GM08714 (cell line): ENCODE measurements around the gene SHROOM3.
"Not testable (repeated sequence)": the region's sequence is repeated elsewhere in the genome, so short reads cannot be mapped to it uniquely, and the experiment has no call there.

Source experiments
- H3K4me3 ChIP-seq: fragments of 200-500 bp; sonication (Bioruptor generic); 2 replicates; pipeline ENCODE4 v1.5.1; 2014; ENCODE audit warnings: mild to moderate bottlenecking, low read length, inconsistent platforms
- ZNF274 ChIP-seq: IDR thresholded peaks from 2 replicates; pipeline ENCODE4 v1.6.1; 2012; ENCODE audit warnings: mild to moderate bottlenecking, low read depth, low read length

Gene SHROOM3

DNA sequence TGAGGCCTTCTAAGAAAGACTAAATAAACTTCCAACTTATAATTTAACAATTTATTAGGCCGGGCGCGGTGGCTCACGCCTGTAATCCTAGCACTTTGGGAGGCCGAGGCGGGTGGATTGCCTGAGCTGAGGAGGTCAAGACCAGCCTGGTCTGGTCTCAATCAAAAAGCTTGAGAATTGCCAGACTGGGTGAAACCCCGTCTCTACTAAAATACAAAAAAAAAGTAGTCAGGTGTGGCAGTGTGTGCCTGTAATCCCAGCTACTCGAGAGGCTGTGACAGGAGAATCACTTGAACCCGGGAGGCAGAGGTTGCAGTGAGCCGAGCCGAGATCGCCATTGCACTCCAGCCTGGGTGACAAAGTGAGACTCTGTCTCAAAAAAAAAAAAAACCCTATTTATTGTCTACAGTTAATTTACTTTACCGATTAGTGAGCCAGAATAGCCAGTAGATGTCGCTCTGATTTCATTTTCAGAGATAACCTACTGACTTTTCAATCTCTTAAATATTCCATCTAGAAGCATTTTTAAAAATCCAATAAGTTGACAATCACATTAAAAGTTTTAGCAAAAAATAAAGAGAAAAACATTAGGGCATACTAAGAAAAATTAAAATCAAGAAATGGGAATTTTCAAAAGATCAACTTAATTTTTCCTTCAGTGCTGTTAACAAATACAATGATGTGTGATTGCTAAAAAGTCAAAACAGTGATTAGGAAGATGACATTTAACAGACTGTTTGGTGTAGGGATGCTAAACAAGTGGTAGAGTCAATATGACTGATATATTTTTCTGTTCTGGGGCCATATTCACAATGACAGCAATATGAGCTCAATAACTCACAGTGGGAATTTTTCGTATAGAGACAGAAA lies 4.3 kb upstream of the SHROOM3 start:
- H3K4me3 ChIP-seq: no peak overlapping the region

DNA sequence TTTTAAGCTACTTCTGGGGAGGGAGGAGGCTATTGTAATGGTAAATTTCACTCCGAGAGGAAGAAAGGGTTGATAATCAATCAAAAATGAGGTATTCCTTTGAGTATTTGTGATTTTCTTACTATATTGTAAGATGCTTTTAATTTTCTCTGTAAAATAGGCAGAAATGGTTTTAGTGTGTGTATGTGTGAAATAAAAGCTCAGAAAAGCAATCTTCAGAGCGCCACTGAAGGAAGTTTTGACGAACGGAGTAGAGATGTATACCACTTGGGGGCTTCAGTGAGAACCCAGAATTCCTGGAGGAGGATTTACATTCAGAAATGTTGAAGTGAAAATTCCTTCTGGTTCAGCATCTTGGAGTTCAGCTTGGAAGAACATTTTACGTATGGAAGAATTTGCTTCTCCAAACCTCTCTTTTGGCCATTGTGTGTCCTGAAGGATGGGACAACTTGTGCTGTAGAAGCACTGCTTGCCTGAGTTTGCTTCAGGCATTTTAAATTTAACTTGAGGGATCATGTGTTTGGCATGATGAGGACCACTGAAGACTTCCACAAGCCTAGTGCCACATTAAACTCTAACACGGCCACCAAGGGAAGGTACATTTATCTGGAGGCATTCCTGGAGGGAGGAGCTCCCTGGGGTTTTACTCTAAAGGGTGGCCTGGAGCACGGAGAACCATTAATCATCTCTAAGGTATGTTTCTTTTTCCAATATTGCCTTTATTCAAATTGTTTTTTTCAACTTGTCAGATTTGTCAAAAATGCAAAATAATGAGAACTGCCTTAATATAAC lies 695 bp downstream of the SHROOM3 start:
- no peak for TF ChIP-seq ZNF274
- peak overlapping the region; percentile 10; the same call in 1 of the 2 replicates for H3K4me3 ChIP-seq

More for the DNA sequence above, 4.3 kb upstream of the SHROOM3 start:
- no peak for TF ChIP-seq ZNF274

DNA sequence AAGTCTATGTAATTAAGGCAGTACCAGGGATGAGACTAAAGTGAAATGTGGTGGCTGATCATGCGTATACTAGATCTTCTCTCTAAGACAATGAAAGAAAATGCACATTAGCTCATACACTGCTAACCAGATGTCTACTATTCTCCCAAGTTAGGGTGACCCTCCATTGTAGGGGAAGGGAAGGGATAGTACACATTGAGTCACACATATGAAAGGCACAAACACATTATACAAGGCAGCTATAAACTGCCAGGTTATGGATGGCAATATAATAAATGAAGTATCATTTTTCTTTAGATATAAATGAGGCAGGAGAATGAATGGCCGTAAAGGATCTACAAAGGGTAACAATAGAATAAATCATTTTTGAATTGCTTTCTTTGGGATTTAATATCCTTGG lies 4.5 kb downstream of the SHROOM3 start:
- no peak for TF ChIP-seq ZNF274
- H3K4me3 ChIP-seq: no peak overlapping the region

DNA sequence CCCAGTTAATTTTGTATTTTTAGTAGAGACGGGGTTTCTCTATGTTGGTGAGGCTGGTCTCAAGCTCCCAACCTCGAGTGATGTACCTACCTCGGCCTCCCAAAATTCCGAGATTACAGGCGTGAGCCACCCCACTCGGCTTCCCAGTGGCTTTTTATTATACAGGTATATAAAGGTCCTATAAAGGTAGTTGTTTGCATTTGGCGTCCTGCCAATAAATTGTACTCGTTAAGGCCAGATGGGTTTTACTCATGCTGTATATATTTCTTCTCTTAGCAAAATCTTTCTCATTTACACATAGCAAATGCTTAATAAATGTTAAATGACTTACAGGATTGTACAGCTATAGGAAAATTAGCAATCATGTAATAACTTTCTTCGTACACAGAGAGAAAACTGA lies 6.9 kb downstream of the SHROOM3 start:
- no peak overlapping the region for H3K4me3 ChIP-seq
- no peak for TF ChIP-seq ZNF274

DNA sequence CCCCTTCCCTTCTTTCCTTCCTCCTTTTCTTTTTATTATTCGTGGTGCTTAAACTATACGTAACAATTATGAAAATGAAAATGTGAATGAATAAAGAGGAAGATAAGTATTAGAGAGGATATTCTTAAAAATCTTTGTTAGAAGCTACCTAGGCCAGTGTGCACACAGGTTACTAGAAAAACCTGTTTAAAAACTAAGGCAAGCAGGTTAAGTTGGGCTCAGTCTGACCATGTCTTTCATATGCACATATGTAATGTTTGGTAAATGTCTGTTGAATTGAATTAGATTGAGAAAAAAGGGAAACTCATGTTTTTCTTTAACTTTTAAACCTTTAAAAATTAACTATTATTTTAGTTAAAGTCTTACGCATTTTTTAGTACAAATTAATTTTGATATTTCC lies 7.8 kb downstream of the SHROOM3 start:
- H3K4me3 ChIP-seq: no peak overlapping the region
- no peak for TF ChIP-seq ZNF274

DNA sequence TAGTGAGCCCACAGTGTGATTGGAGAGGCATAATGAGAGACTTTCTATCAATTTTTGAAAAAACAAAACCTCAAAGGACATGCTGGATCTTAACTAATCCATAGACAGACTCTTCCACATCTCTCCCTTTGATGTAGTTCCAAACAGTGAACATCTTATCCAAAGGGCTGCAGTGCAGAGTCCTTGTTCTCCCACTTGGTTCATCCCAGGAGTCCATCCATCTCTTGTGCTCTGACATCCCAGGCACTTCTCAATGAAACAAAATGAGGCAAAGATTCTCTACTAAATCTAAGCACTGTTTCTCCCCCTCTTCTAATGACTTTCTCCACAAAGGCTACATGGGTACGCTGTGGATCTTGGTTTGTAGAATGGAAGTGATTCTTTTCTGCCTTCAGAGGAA lies 8.3 kb downstream of the SHROOM3 start:
- no peak for TF ChIP-seq ZNF274
- no peak overlapping the region for H3K4me3 ChIP-seq

DNA sequence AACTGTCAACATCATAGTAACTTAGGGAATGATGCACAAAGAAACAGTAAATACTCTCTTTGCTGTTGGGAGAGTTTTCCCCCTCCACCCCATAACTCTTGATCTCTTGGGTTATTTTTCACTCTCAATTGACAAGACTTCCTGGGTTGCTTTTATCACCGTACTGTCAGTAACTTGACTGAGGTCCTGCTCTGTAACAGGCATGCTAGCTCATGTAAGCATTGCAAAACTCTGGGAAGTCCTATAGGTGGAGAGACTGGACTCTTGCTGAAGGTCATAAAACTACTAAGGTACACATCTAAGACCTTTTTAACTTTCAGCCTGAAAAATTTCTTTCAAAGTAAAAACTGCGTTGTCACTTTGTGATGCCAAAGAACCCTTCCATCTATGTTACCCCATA lies 10.9 kb downstream of the SHROOM3 start:
- H3K4me3 ChIP-seq: no peak overlapping the region
- TF ChIP-seq ZNF274: no peak

DNA sequence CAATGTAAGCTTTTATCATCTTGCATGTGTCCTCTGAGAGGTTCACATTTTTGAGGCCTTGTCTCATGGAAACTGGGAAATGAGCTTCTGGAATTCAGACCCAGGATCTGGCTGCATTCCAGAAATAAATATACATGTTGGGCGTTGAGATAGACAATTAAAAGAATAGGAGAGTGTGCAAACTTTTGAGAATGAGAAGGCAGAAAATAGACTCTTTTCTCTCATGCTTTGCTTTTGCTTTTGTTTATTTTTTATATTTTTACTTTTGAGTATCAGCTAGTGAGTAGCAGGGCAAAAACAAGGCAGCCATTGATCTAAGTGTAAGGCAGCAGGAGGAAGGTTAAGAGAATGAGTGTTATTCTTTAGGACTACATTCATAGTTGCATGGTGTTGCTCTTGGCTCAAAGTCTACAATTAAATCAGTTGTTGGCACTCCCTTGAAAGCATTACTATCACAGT lies 12.4 kb downstream of the SHROOM3 start:
- H3K4me3 ChIP-seq: no peak overlapping the region
- no peak for TF ChIP-seq ZNF274

DNA sequence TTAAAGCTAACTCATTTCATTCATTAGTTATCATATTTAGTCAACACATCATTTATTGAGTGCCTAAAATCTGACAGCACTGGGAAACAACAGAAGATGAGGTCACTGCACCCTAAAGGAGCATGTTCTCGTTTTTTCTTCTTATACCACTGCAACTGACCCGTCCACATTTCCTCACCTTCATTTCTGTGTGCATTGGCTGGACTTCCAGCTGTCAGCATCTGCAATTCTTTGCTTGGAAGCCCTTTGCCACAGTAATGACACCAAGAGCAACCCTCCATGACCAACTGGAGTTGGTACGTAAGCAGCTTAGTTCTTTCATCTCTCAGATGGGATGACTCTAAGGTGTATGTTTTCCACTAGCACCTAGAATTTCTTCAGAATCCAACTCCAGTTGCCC lies 13.2 kb downstream of the SHROOM3 start:
- no peak overlapping the region for H3K4me3 ChIP-seq
- TF ChIP-seq ZNF274: no peak

DNA sequence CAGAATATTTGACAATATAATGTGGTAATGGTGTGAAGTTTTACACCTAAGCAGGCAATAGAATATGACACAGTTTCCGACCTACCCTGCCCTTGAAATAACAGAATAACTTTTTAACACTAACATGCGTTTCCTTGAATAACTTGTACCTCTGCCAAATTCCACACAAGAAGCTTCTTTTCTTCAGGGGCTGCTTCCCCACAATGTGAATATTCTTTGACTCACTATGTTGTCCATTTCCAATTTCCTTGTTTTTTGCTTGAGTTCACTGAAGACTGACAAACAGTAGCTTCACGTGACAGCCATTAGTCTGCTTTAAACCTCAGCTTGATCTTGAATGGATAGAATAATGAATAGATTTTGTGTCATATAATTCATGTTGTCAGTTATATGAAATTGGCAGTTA lies 14.3 kb downstream of the SHROOM3 start:
- no peak overlapping the region for H3K4me3 ChIP-seq
- TF ChIP-seq ZNF274: no peak

DNA sequence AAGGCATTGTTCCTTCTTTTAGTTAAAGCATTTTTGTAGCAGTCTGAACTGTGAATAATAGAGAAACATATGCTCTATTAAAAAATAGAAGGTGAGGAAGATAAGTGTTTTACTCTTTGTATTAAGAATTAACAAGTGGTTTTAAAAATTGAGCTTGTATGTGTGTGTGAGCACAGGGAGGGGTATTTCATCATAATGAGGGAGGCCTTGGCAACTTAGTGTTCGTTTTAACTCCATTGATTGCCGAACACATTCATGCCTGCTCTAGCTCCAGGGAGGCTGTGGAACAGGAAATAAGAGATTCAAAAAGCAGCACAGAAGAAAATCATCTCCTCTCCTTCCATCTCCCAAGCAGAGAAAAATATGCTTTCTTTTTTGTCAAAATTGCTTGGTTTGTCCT lies 14.8 kb downstream of the SHROOM3 start:
- H3K4me3 ChIP-seq: no peak overlapping the region
- TF ChIP-seq ZNF274: no peak

DNA sequence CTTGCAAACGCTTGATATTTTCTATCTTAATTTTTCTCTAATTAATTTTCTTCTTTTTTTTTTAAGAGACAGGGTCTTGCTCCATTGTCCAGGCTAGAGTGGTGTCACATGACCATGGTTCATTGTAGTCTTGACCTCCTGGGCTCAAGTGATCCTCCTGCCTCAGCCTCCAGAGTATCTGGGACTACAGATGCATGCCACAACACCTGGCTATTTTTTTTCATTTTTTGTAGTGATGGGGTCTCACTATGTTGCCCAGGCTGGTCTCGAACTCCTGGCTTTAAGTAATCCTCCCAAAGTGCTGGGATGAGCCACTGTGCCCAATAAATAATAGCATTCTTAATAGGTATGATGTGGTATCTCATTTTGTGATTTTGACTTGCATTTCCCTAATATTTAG lies 18.2 kb downstream of the SHROOM3 start:
- H3K4me3 ChIP-seq: no peak overlapping the region
- no peak for TF ChIP-seq ZNF274

DNA sequence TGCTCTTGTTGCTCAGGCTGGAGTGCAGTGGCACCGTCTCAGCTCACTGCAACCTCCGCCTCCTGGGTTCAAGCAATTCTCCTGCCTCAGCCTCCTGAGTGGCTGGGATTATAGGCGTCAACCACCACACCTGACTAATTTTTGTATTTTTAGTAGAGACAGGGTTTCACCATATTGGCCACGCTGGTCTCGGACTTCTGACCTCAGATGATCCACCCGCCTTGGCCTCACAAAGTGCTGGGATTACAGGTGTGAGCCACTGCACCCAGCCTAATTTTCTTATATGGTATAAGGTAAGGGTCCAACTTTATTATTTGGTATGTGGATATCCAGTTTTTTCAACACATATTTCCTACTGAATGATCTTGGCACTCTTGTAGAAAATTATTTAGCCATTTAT lies 19.0 kb downstream of the SHROOM3 start:
- not testable (repeated sequence) for H3K4me3 ChIP-seq

DNA sequence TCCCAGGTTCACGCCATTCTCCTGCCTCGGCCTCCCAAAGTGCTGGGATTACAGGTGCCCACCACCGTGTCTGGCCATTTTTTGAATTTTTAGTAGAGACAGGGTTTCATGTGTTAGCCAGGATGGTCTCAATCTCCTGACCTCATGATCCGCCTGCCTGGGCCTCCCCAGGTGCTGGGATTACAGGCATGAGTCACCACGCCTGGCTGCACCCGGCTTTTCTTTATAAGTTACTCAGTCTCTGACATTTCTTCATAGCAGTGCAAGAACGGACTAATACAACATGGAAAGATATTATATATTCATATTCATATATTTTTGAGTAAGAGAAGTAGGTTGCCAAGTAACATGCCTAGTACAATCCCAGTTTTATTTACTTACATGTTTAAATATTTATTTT lies 22.9 kb downstream of the SHROOM3 start:
- no peak for TF ChIP-seq ZNF274
- no peak overlapping the region for H3K4me3 ChIP-seq

DNA sequence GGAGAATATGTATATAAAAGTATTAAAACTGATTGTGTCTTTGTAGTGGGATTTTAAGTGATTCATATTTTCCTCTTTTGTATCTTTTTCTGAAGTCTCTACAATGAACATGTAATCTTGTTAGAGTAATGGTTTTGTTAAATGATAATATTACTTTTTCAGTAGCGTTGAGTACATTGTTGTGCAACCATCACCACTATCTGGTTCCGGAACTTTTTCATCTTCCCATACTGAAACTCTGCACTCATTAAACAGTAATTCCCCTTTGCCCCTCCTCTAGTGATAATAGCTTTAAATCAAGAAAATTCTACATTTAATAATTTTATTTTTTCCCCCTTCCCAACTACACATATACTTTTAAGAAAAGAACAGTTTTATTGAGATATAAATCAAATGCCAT lies 23.3 kb downstream of the SHROOM3 start:
- H3K4me3 ChIP-seq: no peak overlapping the region
- no peak for TF ChIP-seq ZNF274
